SK-N-SH (cell line): ENCODE data around the gene SPATA13. TPM values are rescaled to one million over a fixed set of nuclear protein-coding genes. Genes with fewer than 3 reads are reported as not detected.

Source experiments
- CTCF ChIA-PET: fragments of 300-600, 350-600 bp; formaldehyde crosslinking; extraction: SDS; loops from one replicate; lab custom pipeline; 2021; lab: Yijun Ruan, JAX
- POLR2A ChIA-PET: fragments of 350-600 bp; sonication (Branson Sonifier 250); formaldehyde crosslinking; extraction: SDS; loops from one replicate; lab custom pipeline; 2020; ENCODE audit warnings: antibody characterized with exemption, inconsistent platforms; lab: Yijun Ruan, JAX
- DNase-seq: peaks from one replicate; pipeline ENCODE4 v3.0.0; 2012
- H2AFZ ChIP-seq: fragments of 200-600 bp; sonication (generic); 2 replicates; pipeline ENCODE4 v1.8.1; 2016; ENCODE audit warnings: antibody characterized with exemption, mild to moderate bottlenecking, low read depth
- H3F3A ChIP-seq: fragments of 200-600 bp; sonication (generic); replicated peaks from 2 replicates; pipeline ENCODE3; 2016; ENCODE audit warnings: antibody characterized with exemption, mild to moderate bottlenecking; ENCODE audit not compliant: insufficient read depth
- H3K27ac ChIP-seq, 2 experiments: fragments of 200-500 bp in 1 of 2; fragments of 200-600 bp in 1 of 2; sonication (Bioruptor generic) in 1 of 2; sonication (generic), shearing (Covaris generic) in 1 of 2; 2 replicates each; pipeline versions ENCODE4 v1.5.1 to v1.6.1; 2014 to 2016; ENCODE audit warnings: low read depth in 2 of 2, inconsistent platforms in 1 of 2, low read length in 1 of 2, mild to moderate bottlenecking in 1 of 2, mixed read lengths in 1 of 2
- H3K27me3 ChIP-seq: fragments of 200-600 bp; sonication (generic), shearing (Covaris generic); 2 replicates; pipeline ENCODE4 v1.6.1; 2016; ENCODE audit warnings: mixed run types; ENCODE audit not compliant: insufficient read depth
- H3K36me3 ChIP-seq, 2 experiments: fragments of 200-500 bp in 1 of 2; fragments of 200-600 bp in 1 of 2; sonication (Bioruptor generic) in 1 of 2; sonication (generic) in 1 of 2; replicated peaks in 1 of 2; 2 replicates each; pipeline versions ENCODE3 to v1.5.1; 2014 to 2016; ENCODE audit warnings: low read length in 1 of 2, mild to moderate bottlenecking in 1 of 2; ENCODE audit not compliant: insufficient read depth in 2 of 2, control insufficient read depth in 1 of 2
- H3K4me1 ChIP-seq, 2 experiments: fragments of 200-500 bp in 1 of 2; fragments of 200-600 bp in 1 of 2; sonication (Bioruptor generic) in 1 of 2; sonication (generic), shearing (Covaris generic) in 1 of 2; 2 replicates each; pipeline versions ENCODE4 v1.5.1 to v1.6.1; 2014 to 2016; ENCODE audit warnings: low read depth in 1 of 2, low read length in 1 of 2, mixed run types in 1 of 2; ENCODE audit not compliant: insufficient read depth in 2 of 2, control insufficient read depth in 1 of 2
- H3K4me2 ChIP-seq: fragments of 200-600 bp; sonication (generic), shearing (Covaris generic); 2 replicates; pipeline ENCODE4 v1.6.1; 2017; ENCODE audit warnings: mixed run types
- H3K4me3 ChIP-seq, 2 experiments: fragments of 200-500 bp in 1 of 2; fragments of 200-600 bp in 1 of 2; sonication (Bioruptor generic) in 1 of 2; sonication (generic), shearing (Covaris generic) in 1 of 2; 2 replicates each; pipeline versions ENCODE4 v1.5.1 to v1.8.1; 2014 to 2016; ENCODE audit warnings: low read depth in 2 of 2, inconsistent platforms in 1 of 2, low read length in 1 of 2, mild to moderate bottlenecking in 1 of 2, mixed read lengths in 1 of 2, moderate library complexity in 1 of 2
- H3K79me2 ChIP-seq: fragments of 200-600 bp; sonication (generic); 2 replicates; pipeline ENCODE4 v1.8.1; 2017; ENCODE audit warnings: mild to moderate bottlenecking; ENCODE audit not compliant: insufficient read depth
- H3K9ac ChIP-seq: fragments of 200-600 bp; sonication (generic); 2 replicates; pipeline ENCODE4 v1.6.1; 2017; ENCODE audit warnings: mixed run types
- H3K9me2 ChIP-seq: fragments of 200-600 bp; sonication (generic); 2 replicates; pipeline ENCODE4 v1.6.1; 2017; ENCODE audit warnings: mixed run types
- H3K9me3 ChIP-seq: fragments of 200-600 bp; sonication (generic); 2 replicates; pipeline ENCODE4 v1.6.1; 2017; ENCODE audit warnings: mixed run types, mild to moderate bottlenecking, moderate library complexity
- H4K20me1 ChIP-seq: fragments of 200-600 bp; sonication (generic); 2 replicates; pipeline ENCODE4 v1.6.1; 2017; ENCODE audit warnings: mild to moderate bottlenecking, mixed run types; ENCODE audit not compliant: insufficient read depth
- CTCF ChIP-seq: fragments of 200-600 bp; sonication (generic); IDR thresholded peaks from 2 replicates; pipeline ENCODE4 v1.6.1; 2017; ENCODE audit warnings: antibody characterized with exemption, mild to moderate bottlenecking, moderate library complexity
- EP300 ChIP-seq, 2 experiments: IDR thresholded peaks; 2 replicates each; pipeline versions ENCODE4 v1.4.0 to v1.6.1; 2012; ENCODE audit warnings: borderline replicate concordance in 1 of 2, low read depth in 1 of 2, low read length in 1 of 2
- FOSL2 ChIP-seq: IDR thresholded peaks from 2 replicates; pipeline ENCODE4 v1.4.0; 2012; ENCODE audit warnings: low read depth, mild to moderate bottlenecking, moderate library complexity, borderline replicate concordance
- FOXJ3 ChIP-seq: sonication (generic); formaldehyde crosslinking; IDR thresholded peaks from 2 replicates; pipeline ENCODE4 v1.5.1; 2020; ENCODE audit warnings: mild to moderate bottlenecking, missing genetic modification reagents
- FOXM1 ChIP-seq: IDR thresholded peaks from 2 replicates; pipeline ENCODE4 v1.4.0; 2012; ENCODE audit warnings: low read depth, mild to moderate bottlenecking
- GABPA ChIP-seq: IDR thresholded peaks from 2 replicates; pipeline ENCODE4 v1.4.0; 2012; ENCODE audit warnings: low read depth, mild to moderate bottlenecking
- JUND ChIP-seq: IDR thresholded peaks from 2 replicates; pipeline ENCODE4 v1.4.0; 2012
- NFIC ChIP-seq: IDR thresholded peaks from 2 replicates; pipeline ENCODE4 v1.4.0; 2012; ENCODE audit warnings: borderline replicate concordance
- PBX3 ChIP-seq: IDR thresholded peaks from 2 replicates; pipeline ENCODE4; 2012
- POLR2AphosphoS5 ChIP-seq: IDR thresholded peaks from 2 replicates; pipeline ENCODE4 v1.6.1; 2012; ENCODE audit warnings: low read depth, low read length
- RAD21 ChIP-seq: IDR thresholded peaks from 2 replicates; pipeline ENCODE4 v1.6.1; 2012; ENCODE audit warnings: mild to moderate bottlenecking, low read length
- RCOR1 ChIP-seq: fragments of 150-350 bp; IDR thresholded peaks from 2 replicates; pipeline ENCODE4 v1.6.1; 2017; ENCODE audit warnings: antibody characterized with exemption, low read length
- REST ChIP-seq: IDR thresholded peaks from 2 replicates; pipeline ENCODE4 v1.6.1; 2012; ENCODE audit warnings: mild to moderate bottlenecking, low read depth, low read length, moderate library complexity
- RXRA ChIP-seq: IDR thresholded peaks from 2 replicates; pipeline ENCODE4 v1.4.0; 2012; ENCODE audit warnings: low read depth, mild to moderate bottlenecking, borderline replicate concordance
- SIN3A ChIP-seq: IDR thresholded peaks from 2 replicates; pipeline ENCODE4 v1.6.1; 2012; ENCODE audit warnings: low read depth, mild to moderate bottlenecking, low read length, moderate library complexity, borderline replicate concordance
- SMC3 ChIP-seq: IDR thresholded peaks from 2 replicates; pipeline ENCODE4 v1.6.1; 2012; ENCODE audit warnings: low read depth, low read length, improper control_type of control experiment
- TAF1 ChIP-seq: IDR thresholded peaks from 2 replicates; pipeline ENCODE4 v1.6.1; 2012; ENCODE audit warnings: low read depth, mild to moderate bottlenecking, low read length, moderate library complexity, borderline replicate concordance
- TCF12 ChIP-seq: IDR thresholded peaks from 2 replicates; pipeline ENCODE4 v1.4.0; 2012
- YY1 ChIP-seq: IDR thresholded peaks from 2 replicates; pipeline ENCODE4 v1.4.0; 2012; ENCODE audit warnings: low read depth, mild to moderate bottlenecking
- ZBTB33 ChIP-seq: IDR thresholded peaks from 2 replicates; pipeline ENCODE4 v1.4.0; 2012; ENCODE audit warnings: low read depth, borderline replicate concordance
- WGBS: methylation state at CpG from one replicate; pipeline ENCODE4 v1.1.6; 2017; ENCODE audit warnings: low lambda C conversion rate; 5-methylcytosine and 5-hydroxymethylcytosine counted together
- polyA plus RNA-seq, 3 experiments: library from polyadenylated mRNA; depleted of rRNA; stranded (reverse); fragments of >200 nt; gene quantifications; 2 replicates each; pipeline ENCODE4 v1.2.3, GENCODE V29; 2012

Gene SPATA13
- polyA plus RNA-seq, 1 of the 3 experiments (the other 2 are of a cell fraction): 4.3 TPM

- ChIA-PET CTCF (interaction anchor here (1.2 kb wide), 1 partner anchor 93 kb away, joined by 4 read pairs; no protein-coding TSS in a partner anchor), POLR2A (interaction anchor here (0.6 kb wide), 1 partner anchor 871 kb away, joined by 3 read pairs; no protein-coding TSS in a partner anchor)
- H3K4me2 ChIP-seq: no peak overlapping the region
- H3K27me3 ChIP-seq: no peaks in the 10 kb centered on the region
- H3K36me3 ChIP-seq: no peaks in the 10 kb centered on the region
- H4K20me1 ChIP-seq: no peaks in the 10 kb centered on the region
- DNase-seq: no peak
- peaks cover 10% of the 10 kb centered on the region for H3F3A ChIP-seq
- H3K9ac ChIP-seq: no peak overlapping the region
- H3K9me3 ChIP-seq: no peaks in the 10 kb centered on the region
- WGBS: 93% methylated on average over 7 of the region's 7 CpGs
- H2AFZ ChIP-seq: no peak overlapping the region
- no peak overlapping the region for H3K4me3 ChIP-seq
- H3K9me2 ChIP-seq: no peaks in the 10 kb centered on the region
- H3K27ac ChIP-seq: no peak overlapping the region
- peaks cover 6 to 16% of the 10 kb centered on the region in 2 experiments; a peak in 3 of 4 replicates for H3K4me1 ChIP-seq
- no peaks in the 10 kb centered on the region for H3K79me2 ChIP-seq
- no peak for TF ChIP-seq CTCF
- TF ChIP-seq SIN3A: no peak
- TF ChIP-seq JUND: no peak
- no peak for TF ChIP-seq TCF12
- TF ChIP-seq EP300 (IDR thresholded peaks at IDR 0.05; ENCODE audit: borderline replicate concordance in 1 of 2, low read depth in 1 of 2, low read length in 1 of 2): no peak
- no peak for TF ChIP-seq FOXM1
- TF ChIP-seq TAF1: no peak
- no peak for TF ChIP-seq RXRA
- no peak for TF ChIP-seq FOXJ3 (CRISPR knock-in tag)
- no peak for TF ChIP-seq RAD21
- no peak for TF ChIP-seq REST
- no peak for TF ChIP-seq RCOR1
- no peak for TF ChIP-seq POLR2AphosphoS5
- TF ChIP-seq NFIC: no peak
- TF ChIP-seq PBX3: no peak
- no peak for TF ChIP-seq GABPA
- no peak for TF ChIP-seq FOSL2
- TF ChIP-seq SMC3: no peak
- TF ChIP-seq ZBTB33: no peak
- TF ChIP-seq YY1: no peak
Measured at GRCh38 chr13:24145674-24146073, 14.8 kb upstream of the SPATA13 start.
